Erythroblast (primary cell): ENCODE measurements around the gene PIP.
"Not testable (repeated sequence)": the region's sequence is repeated elsewhere in the genome, so short reads cannot be mapped to it uniquely, and the experiment has no call there.

Experiments used
- DNase-seq, 2 experiments: peaks; one replicate each; lab custom pipeline; 2025; lab: John Stamatoyannopoulos, UW
- GATA1 ChIP-seq: IDR thresholded peaks from 2 replicates; pipeline ENCODE4 v1.6.1; 2011; ENCODE audit warnings: low read depth, mild to moderate bottlenecking, control low read depth, low read length, moderate library complexity
- POLR2A ChIP-seq: IDR thresholded peaks from 2 replicates; pipeline ENCODE4 v1.6.1; 2011; ENCODE audit warnings: mild to moderate bottlenecking, low read length

Gene PIP

DNA sequence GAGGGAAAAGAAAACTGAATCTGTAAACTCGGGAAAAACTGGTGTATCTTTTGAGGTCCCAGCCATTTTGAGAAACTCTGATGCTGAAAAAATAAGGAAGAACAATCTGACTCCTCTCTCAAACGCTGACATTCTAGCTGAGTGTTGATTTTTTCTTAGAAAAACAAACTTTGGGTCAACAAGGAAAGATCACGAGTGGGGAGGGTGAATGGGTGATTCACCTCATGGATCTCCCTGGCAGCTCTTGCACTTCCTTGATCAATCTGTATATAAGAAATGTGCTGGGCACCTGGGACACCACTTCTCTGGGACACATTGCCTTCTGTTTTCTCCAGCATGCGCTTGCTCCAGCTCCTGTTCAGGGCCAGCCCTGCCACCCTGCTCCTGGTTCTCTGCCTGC is at the start of gene PIP:
PIP (plus strand) TSS at position 297 of the 400 bp plus-strand sequence; CDS start at position 337, 40 bp downstream.
- TF ChIP-seq POLR2A (no peak), GATA1 (no peak)
- DNase-seq: no peak

- no peak for TF ChIP-seq POLR2A
- no peak for DNase-seq
Measured at GRCh38 chr7:143085109-143085508, 46.8 kb upstream of the PIP start.

DNA sequence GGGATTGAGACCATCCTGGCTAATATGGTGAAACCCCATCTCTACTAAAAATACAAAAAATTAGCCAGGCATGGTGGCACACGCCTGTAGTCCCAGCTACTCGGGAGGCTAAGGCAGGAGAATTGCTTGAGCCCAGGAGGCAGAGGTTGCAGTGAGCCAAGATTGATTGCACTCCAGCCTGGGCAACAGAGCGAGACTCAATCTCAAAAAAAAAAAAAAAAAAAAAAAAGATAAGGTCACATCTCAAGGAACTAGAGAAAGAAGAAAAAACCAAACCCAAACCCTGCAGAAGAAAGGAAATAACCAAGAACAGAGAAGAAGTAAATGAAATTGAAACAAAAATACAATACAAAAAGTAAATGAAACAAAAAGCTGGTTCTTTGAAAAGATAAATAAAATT is 46.3 kb upstream of the PIP start:
- DNase-seq: not testable (repeated sequence)

DNA sequence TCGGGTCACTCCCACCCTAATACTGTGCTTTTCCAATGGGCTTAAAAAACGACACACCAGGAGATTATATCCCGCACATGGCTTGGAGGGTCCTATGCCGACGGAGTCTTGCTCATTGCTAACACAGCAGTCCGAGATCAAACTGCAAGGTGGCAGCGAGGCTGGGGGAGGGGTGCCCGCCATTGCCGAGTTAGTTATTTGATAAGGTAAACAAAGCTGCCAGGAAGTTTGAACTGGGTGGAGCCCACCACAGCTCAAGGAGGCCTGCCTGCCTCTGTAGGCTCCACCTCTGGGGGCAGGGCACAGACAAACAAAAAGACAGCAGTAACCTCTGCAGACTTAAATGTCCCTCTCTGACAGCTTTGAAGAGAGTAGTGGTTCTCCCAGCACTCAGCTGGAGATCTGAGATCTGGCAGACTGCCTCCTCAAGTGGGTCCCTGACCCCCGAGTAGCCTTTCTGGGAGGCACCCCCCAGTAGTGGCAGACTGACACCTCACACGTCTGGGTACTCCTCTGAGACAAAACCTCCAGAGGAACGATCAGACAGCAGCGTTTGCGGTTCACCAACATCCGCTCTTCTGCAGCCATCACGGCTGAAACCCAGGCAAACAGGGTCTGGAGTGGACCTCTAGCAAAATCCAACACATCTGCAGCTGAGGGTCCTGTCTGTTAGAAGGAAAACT is 43.2 kb upstream of the PIP start:
- not testable (repeated sequence) for DNase-seq

GRCh38 chr7:143096146-143096545 is 35.7 kb upstream of the PIP start:
- TF ChIP-seq POLR2A: no peak
- TF ChIP-seq GATA1: no peak
- DNase-seq: no peak

DNA sequence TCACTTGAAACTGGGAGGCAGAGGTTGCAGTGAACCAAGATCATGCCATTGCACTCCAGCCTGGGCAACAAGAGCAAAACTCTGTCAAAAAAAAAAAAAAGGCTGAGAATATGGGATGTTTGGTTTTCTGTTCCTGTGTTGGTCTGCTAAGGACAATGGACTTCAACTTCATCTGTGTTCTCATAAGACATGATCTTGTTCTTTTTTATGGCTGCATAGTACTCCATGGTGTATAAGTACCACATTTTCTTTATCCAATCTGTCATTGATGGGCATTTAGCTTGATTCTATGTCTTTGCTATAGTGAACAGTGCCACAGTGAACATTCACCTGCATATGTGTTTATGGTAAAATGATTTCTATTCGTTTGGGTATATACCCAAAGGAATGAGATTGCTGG is 32.3 kb upstream of the PIP start:
- DNase-seq: not testable (repeated sequence)

DNA sequence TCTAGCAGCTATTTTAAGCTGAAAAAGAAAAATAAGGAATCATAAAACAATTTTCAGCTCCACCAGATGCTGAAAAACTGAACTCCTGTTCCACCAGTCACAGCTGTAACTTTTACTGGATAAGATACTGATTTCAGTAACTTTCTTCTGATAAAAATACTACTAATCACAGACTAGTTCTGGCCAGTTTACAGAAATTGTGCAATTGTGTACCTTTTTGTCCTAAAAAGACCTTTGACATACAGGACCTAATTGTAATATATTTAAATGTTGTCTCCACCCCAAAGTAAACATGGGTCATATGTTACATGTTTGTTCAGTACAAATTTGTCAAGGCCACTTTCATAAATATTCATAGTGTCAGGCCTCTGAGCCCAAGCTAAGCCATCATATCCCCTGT is 27.1 kb upstream of the PIP start:
- no peak for DNase-seq
- TF ChIP-seq GATA1 (no peak), POLR2A (no peak)

- DNase-seq: not testable (repeated sequence)
Measured at GRCh38 chr7:143108019-143108418, 23.9 kb upstream of the PIP start.

- no peak for TF ChIP-seq GATA1
- no peak for TF ChIP-seq POLR2A
- DNase-seq: no peak
Measured at GRCh38 chr7:143117395-143117794, 14.5 kb upstream of the PIP start.

DNA sequence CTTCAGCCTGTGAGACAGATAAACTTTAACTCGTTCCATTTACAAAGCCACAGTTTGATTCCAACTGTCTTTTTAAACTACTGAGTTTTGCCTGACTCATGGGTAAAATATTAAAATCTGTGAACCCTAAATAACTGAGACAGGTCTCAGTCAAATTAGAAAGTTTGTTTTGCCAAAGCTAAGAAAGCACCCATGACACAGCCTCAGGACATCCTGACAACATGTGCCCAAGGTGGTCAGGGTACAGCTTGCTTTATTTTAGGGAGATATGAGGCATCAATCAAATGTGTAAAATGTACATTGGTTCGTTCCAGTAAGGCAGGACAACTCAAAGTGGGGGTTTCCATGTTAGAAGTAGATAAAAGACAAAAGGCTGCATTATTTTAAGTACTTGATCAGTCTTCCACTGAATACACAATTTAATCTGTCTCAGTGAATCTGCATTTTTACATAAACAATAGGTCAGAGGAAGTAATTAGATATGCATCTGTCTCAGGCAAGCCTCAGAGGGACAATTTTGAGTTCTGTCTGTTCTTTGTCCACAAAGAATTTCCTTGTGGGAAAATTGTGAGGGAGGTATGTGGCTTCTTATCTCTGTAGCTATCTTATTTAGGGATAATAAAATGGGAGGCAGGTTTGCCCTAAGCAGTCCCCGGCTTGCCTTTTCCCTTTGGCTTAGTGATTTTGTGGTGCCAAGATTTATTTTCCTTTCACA is 11.0 kb upstream of the PIP start:
- TF ChIP-seq GATA1: no peak
- DNase-seq: no peak

- not testable (repeated sequence) for DNase-seq
Measured at GRCh38 chr7:143123326-143123725, 8.6 kb upstream of the PIP start.

- no peak for DNase-seq
- TF ChIP-seq POLR2A: no peak
- TF ChIP-seq GATA1: no peak
Measured at GRCh38 chr7:143126146-143126545, 5.7 kb upstream of the PIP start.

GRCh38 chr7:143129051-143129450 is 2.8 kb upstream of the PIP start:
- DNase-seq: no peak

DNA sequence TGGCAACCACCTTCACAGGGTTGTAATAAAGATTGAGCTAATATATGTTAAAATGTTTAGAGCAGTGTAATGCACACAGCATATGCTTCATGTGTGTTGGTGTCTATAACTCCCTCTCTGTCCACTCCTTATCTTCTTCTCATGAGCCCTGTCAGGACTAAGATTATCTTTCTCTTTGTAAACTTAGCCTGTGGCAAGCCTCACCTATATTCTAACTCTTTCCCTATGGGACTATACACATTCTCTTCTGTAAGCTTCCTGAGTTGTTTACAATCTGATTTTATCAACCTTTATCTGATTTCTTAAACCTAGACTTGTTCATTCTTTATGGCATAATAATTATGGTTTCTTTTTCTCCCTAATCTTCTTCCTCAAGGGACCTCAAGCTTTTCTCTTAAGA is 2.4 kb upstream of the PIP start:
- no peak for DNase-seq
- TF ChIP-seq GATA1 (no peak), POLR2A (no peak)

More at GRCh38 chr7:143129051-143129450, 2.8 kb upstream of the PIP start:
- TF ChIP-seq POLR2A: no peak
- TF ChIP-seq GATA1: no peak

DNA sequence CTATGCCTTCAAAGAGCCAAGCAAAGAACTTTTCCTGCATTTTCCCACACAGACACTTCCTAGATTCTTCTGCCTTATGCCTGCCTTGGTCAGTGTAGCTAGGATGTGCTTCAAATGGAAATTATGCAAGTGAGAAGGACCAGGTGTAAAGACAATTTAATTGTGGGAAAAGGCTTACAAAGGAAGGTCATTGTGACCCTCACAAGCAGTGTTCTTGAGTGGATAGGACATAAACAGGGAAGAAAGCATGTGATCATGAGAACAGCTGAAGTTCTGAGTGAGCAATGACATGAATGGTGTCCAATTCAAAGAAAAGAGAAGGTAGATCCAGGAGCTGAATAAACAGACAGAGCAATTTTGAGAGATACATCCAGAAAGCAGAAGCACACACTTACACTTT is 1.3 kb upstream of the PIP start:
- no peak for DNase-seq
- TF ChIP-seq GATA1 (no peak), POLR2A (no peak)

- no peak for TF ChIP-seq GATA1
- no peak for TF ChIP-seq POLR2A
- DNase-seq: no peak
Measured at GRCh38 chr7:143147070-143147469, 15.2 kb downstream of the PIP start.
